GM12878 (cell line): ENCODE data around the gene CRAMP1.

ENCODE experiments used
- ATF7 ChIP-seq: fragments of 450-650 bp; IDR thresholded peaks from 2 replicates; pipeline ENCODE4 v1.6.1; 2016; ENCODE audit warnings: low read depth, mild to moderate bottlenecking
- BHLHE40 ChIP-seq, 2 experiments: fragments of 450-650 bp in 1 of 2; IDR thresholded peaks; 2 replicates each; pipeline ENCODE4 v1.6.1; 2011 to 2017; ENCODE audit warnings: low read depth in 2 of 2, borderline replicate concordance in 1 of 2, improper control_type of control experiment in 1 of 2, low read length in 1 of 2, mild to moderate bottlenecking in 1 of 2
- EZH2 ChIP-seq: IDR thresholded peaks from 2 replicates; pipeline ENCODE4 v1.6.1; 2012; ENCODE audit warnings: low read depth, mild to moderate bottlenecking, control low read depth, inconsistent platforms, low read length, borderline replicate concordance; ENCODE audit not compliant: control insufficient read depth
- NR2C1 ChIP-seq: fragments of 450-650 bp; IDR thresholded peaks from 2 replicates; pipeline ENCODE4 v1.6.1; 2017; ENCODE audit warnings: antibody characterized with exemption, mild to moderate bottlenecking, moderate library complexity
- POLR2A ChIP-seq: IDR thresholded peaks from 2 replicates; pipeline ENCODE4 v1.6.1; 2011; ENCODE audit warnings: low read depth, mild to moderate bottlenecking, low read length
- POLR2AphosphoS5 ChIP-seq: IDR thresholded peaks from 2 replicates; pipeline ENCODE4 v1.6.1; 2011; ENCODE audit warnings: mild to moderate bottlenecking, low read length, inconsistent platforms
- TAF1 ChIP-seq: IDR thresholded peaks from 2 replicates; pipeline ENCODE4 v1.6.1; 2011; ENCODE audit warnings: mild to moderate bottlenecking, low read depth, low read length, borderline replicate concordance
- YBX1 ChIP-seq: fragments of 450-650 bp; IDR thresholded peaks from 2 replicates; pipeline ENCODE4 v1.6.1; 2016; ENCODE audit warnings: antibody characterized with exemption
- YY1 ChIP-seq: IDR thresholded peaks from 2 replicates; pipeline ENCODE4 v1.6.1; 2011; ENCODE audit warnings: low read depth, mild to moderate bottlenecking, low read length
- TF ChIP-seq, protein P1 (sequence below), 3 experiments: IDR thresholded peaks in 2 of 3; conservative IDR thresholded peaks in 1 of 3; 2 replicates each; pipeline ENCODE4 v1.5.1; 2011; ENCODE audit warnings: low read depth in 3 of 3, low read length in 3 of 3, mild to moderate bottlenecking in 3 of 3, control low read depth in 2 of 3, moderate library complexity in 2 of 3, inconsistent platforms in 1 of 3, mixed read lengths in 1 of 3; ENCODE audit not compliant: control insufficient read depth in 2 of 3, insufficient read depth in 1 of 3; ENCODE audit errors: extremely low read depth in 1 of 3

DNA sequence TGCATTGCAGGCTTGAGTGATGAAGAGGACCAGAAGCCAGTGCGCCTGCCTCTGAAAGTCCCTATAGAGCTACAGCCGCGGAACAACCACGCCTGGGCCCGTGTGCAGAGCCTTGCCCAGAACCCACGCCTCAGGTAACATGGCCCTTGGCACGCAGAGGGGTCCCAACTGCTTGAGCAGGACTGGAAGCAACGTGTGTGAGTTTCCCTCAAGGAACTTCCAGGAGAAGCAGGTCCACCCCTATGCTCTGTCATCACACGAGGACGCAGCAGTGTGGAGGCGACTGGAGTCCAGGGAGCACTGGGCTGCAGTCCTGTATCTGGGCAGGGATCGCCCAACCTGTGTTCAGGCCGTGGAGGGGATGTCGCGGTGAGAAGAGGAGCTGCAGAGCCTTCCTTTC lies 40.9 kb downstream of the CRAMP1 start:
- TF ChIP-seq EZH2 (no peak), TAF1 (no peak), BHLHE40 (IDR thresholded peaks at IDR 0.05; ENCODE audit: borderline replicate concordance in 1 of 2, low read depth in 2 of 2, low read length in 1 of 2) (no peak), POLR2A (no peak), YBX1 (no peak), ATF7 (no peak), YY1 (no peak), NR2C1 (no peak), POLR2AphosphoS5 (no peak)
- TF ChIP-seq, protein P1, sequence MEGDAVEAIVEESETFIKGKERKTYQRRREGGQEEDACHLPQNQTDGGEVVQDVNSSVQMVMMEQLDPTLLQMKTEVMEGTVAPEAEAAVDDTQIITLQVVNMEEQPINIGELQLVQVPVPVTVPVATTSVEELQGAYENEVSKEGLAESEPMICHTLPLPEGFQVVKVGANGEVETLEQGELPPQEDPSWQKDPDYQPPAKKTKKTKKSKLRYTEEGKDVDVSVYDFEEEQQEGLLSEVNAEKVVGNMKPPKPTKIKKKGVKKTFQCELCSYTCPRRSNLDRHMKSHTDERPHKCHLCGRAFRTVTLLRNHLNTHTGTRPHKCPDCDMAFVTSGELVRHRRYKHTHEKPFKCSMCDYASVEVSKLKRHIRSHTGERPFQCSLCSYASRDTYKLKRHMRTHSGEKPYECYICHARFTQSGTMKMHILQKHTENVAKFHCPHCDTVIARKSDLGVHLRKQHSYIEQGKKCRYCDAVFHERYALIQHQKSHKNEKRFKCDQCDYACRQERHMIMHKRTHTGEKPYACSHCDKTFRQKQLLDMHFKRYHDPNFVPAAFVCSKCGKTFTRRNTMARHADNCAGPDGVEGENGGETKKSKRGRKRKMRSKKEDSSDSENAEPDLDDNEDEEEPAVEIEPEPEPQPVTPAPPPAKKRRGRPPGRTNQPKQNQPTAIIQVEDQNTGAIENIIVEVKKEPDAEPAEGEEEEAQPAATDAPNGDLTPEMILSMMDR (IDR thresholded peaks at IDR 0.05 in 2 of 3, conservative IDR thresholded peaks at IDR 0.05 in 1 of 3; ENCODE audit: control insufficient read depth in 2 of 3, extremely low read depth in 1 of 3, insufficient read depth in 1 of 3, low read depth in 3 of 3, low read length in 3 of 3): no peak
